HEK293 (cell line): ENCODE measurements around the gene CTSH.

Experiments used
- ATF2 ChIP-seq: fragments of 450-650 bp; formaldehyde crosslinking; IDR thresholded peaks from 2 replicates; pipeline ENCODE4 v1.5.1; 2016; ENCODE audit warnings: missing biosample characterization, missing genetic modification characterization, low read depth
- BCL11A ChIP-seq: fragments of 450-650 bp; formaldehyde crosslinking; IDR thresholded peaks from 2 replicates; pipeline ENCODE4 v1.5.1; 2016; ENCODE audit warnings: low read depth, missing biosample characterization, missing genetic modification characterization
- KLF1 ChIP-seq: fragments of 450-650 bp; formaldehyde crosslinking; IDR thresholded peaks from 2 replicates; pipeline ENCODE4 v1.5.1; 2016; ENCODE audit warnings: missing biosample characterization, missing genetic modification characterization
- KLF8 ChIP-seq: fragments of 450-650 bp; formaldehyde crosslinking; IDR thresholded peaks from 2 replicates; pipeline ENCODE4 v1.5.1; 2016; ENCODE audit warnings: missing biosample characterization, missing genetic modification characterization
- KLF9 ChIP-seq: fragments of 450-650 bp; formaldehyde crosslinking; IDR thresholded peaks from 2 replicates; pipeline ENCODE4 v1.5.1; 2016; ENCODE audit warnings: missing biosample characterization, missing genetic modification characterization, low read depth
- MEIS1 ChIP-seq: sonication (generic); formaldehyde crosslinking; IDR thresholded peaks from 2 replicates; pipeline ENCODE4 v1.8.1; 2022; ENCODE audit warnings: missing genetic modification reagents, mild to moderate bottlenecking, borderline replicate concordance
- RBAK ChIP-seq: fragments of 450-650 bp; formaldehyde crosslinking; IDR thresholded peaks from 2 replicates; pipeline ENCODE4 v1.5.1; 2016; ENCODE audit warnings: missing biosample characterization, missing genetic modification characterization
- SP2 ChIP-seq: fragments of 450-650 bp; formaldehyde crosslinking; IDR thresholded peaks from 2 replicates; pipeline ENCODE4 v1.5.1; 2016; ENCODE audit warnings: missing biosample characterization, missing genetic modification characterization
- SP3 ChIP-seq: fragments of 450-650 bp; formaldehyde crosslinking; IDR thresholded peaks from 2 replicates; pipeline ENCODE4 v1.5.1; 2016; ENCODE audit warnings: missing biosample characterization, missing genetic modification characterization
- TCF7L2 ChIP-seq: IDR thresholded peaks from 2 replicates; pipeline ENCODE4 v1.6.1; 2011; ENCODE audit warnings: low read depth, mild to moderate bottlenecking, inconsistent platforms, low read length, moderate library complexity, borderline replicate concordance
- ZBTB17 ChIP-seq: fragments of 450-650 bp; formaldehyde crosslinking; IDR thresholded peaks from 2 replicates; pipeline ENCODE4 v1.5.1; 2016; ENCODE audit warnings: missing biosample characterization, missing genetic modification characterization
- ZNF121 ChIP-seq: fragments of 450-650 bp; formaldehyde crosslinking; IDR thresholded peaks from 2 replicates; pipeline ENCODE4 v1.5.1; 2016; ENCODE audit warnings: missing biosample characterization, missing genetic modification characterization
- ZNF184 ChIP-seq: fragments of 450-650 bp; IDR thresholded peaks from 2 replicates; pipeline ENCODE4 v1.5.1; 2018; ENCODE audit warnings: missing biosample characterization, mild to moderate bottlenecking, missing genetic modification characterization
- ZNF311 ChIP-seq: fragments of 450-650 bp; formaldehyde crosslinking; IDR thresholded peaks from 2 replicates; pipeline ENCODE4 v1.5.1; 2017; ENCODE audit warnings: missing biosample characterization, missing genetic modification characterization, borderline replicate concordance
- ZNF341 ChIP-seq: fragments of 450-650 bp; formaldehyde crosslinking; IDR thresholded peaks from 2 replicates; pipeline ENCODE4; 2016; ENCODE audit warnings: low read depth, missing biosample characterization, missing genetic modification characterization
- ZNF366 ChIP-seq: fragments of 450-650 bp; formaldehyde crosslinking; conservative IDR thresholded peaks from 2 replicates; pipeline ENCODE4 v1.5.1; 2016; ENCODE audit warnings: missing biosample characterization, missing genetic modification characterization
- ZNF394 ChIP-seq: fragments of 450-650 bp; formaldehyde crosslinking; IDR thresholded peaks from 2 replicates; pipeline ENCODE4 v1.5.1; 2016; ENCODE audit warnings: missing biosample characterization, missing genetic modification characterization, mild to moderate bottlenecking, moderate library complexity, borderline replicate concordance
- ZNF423 ChIP-seq: fragments of 450-650 bp; formaldehyde crosslinking; IDR thresholded peaks from 2 replicates; pipeline ENCODE4 v1.5.1; 2016; ENCODE audit warnings: missing biosample characterization, missing genetic modification characterization
- ZNF433 ChIP-seq: fragments of 450-650 bp; formaldehyde crosslinking; IDR thresholded peaks from 2 replicates; pipeline ENCODE4 v1.5.1; 2016; ENCODE audit warnings: missing biosample characterization, missing genetic modification characterization, low read depth
- ZNF473 ChIP-seq: fragments of 450-650 bp; formaldehyde crosslinking; IDR thresholded peaks from 2 replicates; pipeline ENCODE4 v1.5.1; 2017; ENCODE audit warnings: missing biosample characterization, missing genetic modification characterization
- ZNF549 ChIP-seq: fragments of 450-650 bp; IDR thresholded peaks from 2 replicates; pipeline ENCODE4 v1.5.1; 2018; ENCODE audit warnings: missing biosample characterization, missing genetic modification characterization, mild to moderate bottlenecking, inconsistent platforms, moderate library complexity
- ZNF785 ChIP-seq: fragments of 450-650 bp; formaldehyde crosslinking; IDR thresholded peaks from 2 replicates; pipeline ENCODE4 v1.5.1; 2016; ENCODE audit warnings: missing biosample characterization, missing genetic modification characterization
- ZNF843 ChIP-seq: fragments of 450-650 bp; formaldehyde crosslinking; IDR thresholded peaks from 2 replicates; pipeline ENCODE4 v1.5.1; 2016; ENCODE audit warnings: missing biosample characterization, missing genetic modification characterization
- ZXDB ChIP-seq: fragments of 450-650 bp; formaldehyde crosslinking; IDR thresholded peaks from 2 replicates; pipeline ENCODE4 v1.5.1; 2016; ENCODE audit warnings: missing biosample characterization, missing genetic modification characterization
- TF ChIP-seq, protein P1 (sequence below): fragments of 450-650 bp; formaldehyde crosslinking; IDR thresholded peaks from 2 replicates; pipeline ENCODE4 v1.5.1; 2016; ENCODE audit warnings: missing biosample characterization, missing genetic modification characterization
- TF ChIP-seq, protein P2 (sequence below): fragments of 450-650 bp; formaldehyde crosslinking; conservative IDR thresholded peaks from 2 replicates; pipeline ENCODE4 v1.5.1; 2016; ENCODE audit warnings: low read depth, missing biosample characterization, missing genetic modification characterization
- TF ChIP-seq, protein P3 (sequence below): fragments of 450-650 bp; IDR thresholded peaks from 2 replicates; pipeline ENCODE4 v1.5.1; 2018; ENCODE audit warnings: missing biosample characterization, mild to moderate bottlenecking, missing genetic modification characterization
- TF ChIP-seq, protein P4 (sequence below): fragments of 450-650 bp; formaldehyde crosslinking; IDR thresholded peaks from 2 replicates; pipeline ENCODE4 v1.5.1; 2016; ENCODE audit warnings: missing biosample characterization, missing genetic modification characterization

Gene CTSH

DNA sequence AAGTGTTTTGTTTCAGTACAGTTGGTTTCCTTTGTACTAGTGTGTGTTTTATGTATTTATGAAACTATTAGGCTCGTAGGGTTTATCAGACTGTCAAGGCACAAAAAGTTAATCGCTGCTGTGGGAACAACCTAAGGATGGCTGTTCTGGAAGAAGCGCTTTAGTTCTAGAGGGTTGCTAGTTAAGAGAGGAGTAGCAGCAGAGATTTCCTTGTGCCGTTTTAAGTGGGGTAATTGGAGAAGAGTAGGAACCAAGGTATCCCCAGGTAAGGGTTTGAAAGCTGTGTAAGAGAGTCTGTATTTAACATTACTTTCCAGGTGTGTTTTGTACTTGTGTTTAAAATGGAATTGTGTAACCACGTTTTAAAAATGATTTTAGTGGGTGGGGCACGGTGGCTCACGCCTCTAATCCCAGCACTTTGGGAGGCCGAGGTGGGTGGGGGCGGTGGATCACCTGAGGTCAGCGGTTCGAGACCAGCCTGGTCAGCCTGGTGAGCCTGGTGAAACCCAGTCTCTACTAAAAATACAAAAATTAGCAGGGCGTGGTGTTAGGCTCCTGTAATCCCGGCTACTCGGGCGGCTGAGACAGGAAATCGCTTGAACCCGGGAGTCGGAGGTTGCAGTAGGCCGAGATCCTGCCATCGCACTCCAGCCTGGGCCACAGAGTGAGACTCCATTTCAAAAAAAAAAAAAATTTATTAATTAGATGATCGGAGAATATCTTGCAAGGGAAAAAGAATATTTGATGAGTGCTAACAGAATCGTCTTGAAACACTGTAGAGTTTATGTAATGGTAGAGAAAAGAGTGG, 69.5 kb downstream of the CTSH start (continued):
- TF ChIP-seq ZNF311 (tag by site-specific recombination) = no peak
- TF ChIP-seq, protein P1, sequence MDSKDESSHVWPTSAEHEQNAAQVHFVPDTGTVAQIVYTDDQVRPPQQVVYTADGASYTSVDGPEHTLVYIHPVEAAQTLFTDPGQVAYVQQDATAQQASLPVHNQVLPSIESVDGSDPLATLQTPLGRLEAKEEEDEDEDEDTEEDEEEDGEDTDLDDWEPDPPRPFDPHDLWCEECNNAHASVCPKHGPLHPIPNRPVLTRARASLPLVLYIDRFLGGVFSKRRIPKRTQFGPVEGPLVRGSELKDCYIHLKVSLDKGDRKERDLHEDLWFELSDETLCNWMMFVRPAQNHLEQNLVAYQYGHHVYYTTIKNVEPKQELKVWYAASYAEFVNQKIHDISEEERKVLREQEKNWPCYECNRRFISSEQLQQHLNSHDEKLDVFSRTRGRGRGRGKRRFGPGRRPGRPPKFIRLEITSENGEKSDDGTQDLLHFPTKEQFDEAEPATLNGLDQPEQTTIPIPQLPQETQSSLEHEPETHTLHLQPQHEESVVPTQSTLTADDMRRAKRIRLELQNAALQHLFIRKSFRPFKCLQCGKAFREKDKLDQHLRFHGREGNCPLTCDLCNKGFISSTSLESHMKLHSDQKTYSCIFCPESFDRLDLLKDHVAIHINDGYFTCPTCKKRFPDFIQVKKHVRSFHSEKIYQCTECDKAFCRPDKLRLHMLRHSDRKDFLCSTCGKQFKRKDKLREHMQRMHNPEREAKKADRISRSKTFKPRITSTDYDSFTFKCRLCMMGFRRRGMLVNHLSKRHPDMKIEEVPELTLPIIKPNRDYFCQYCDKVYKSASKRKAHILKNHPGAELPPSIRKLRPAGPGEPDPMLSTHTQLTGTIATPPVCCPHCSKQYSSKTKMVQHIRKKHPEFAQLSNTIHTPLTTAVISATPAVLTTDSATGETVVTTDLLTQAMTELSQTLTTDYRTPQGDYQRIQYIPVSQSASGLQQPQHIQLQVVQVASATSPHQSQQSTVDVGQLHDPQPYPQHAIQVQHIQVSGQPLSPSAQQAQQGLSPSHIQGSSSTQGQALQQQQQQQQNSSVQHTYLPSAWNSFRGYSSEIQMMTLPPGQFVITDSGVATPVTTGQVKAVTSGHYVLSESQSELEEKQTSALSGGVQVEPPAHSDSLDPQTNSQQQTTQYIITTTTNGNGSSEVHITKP (tag by site-specific recombination) = no peak
- peak; percentile 87 for TF ChIP-seq ZNF341 (tag by site-specific recombination)
- no peak for TF ChIP-seq MEIS1
- TF ChIP-seq ZNF423 = no peak; the same call in 1 of the 2 replicates
- TF ChIP-seq SP3 (tag by site-specific recombination) = peak; percentile 29
- TF ChIP-seq KLF1 (tag by site-specific recombination) = peak; percentile 54; the same call in 1 of the 2 replicates
- TF ChIP-seq ZNF433 (tag by site-specific recombination) = no peak
- 0 out of 2 replicates have a peak, but pooled peaks have one; percentile 9 for TF ChIP-seq ZNF843 (tag by site-specific recombination)
- no peak for TF ChIP-seq ZNF184 (tag by site-specific recombination)
- no peak for TF ChIP-seq ZNF473 (tag by site-specific recombination)
- TF ChIP-seq, protein P2, sequence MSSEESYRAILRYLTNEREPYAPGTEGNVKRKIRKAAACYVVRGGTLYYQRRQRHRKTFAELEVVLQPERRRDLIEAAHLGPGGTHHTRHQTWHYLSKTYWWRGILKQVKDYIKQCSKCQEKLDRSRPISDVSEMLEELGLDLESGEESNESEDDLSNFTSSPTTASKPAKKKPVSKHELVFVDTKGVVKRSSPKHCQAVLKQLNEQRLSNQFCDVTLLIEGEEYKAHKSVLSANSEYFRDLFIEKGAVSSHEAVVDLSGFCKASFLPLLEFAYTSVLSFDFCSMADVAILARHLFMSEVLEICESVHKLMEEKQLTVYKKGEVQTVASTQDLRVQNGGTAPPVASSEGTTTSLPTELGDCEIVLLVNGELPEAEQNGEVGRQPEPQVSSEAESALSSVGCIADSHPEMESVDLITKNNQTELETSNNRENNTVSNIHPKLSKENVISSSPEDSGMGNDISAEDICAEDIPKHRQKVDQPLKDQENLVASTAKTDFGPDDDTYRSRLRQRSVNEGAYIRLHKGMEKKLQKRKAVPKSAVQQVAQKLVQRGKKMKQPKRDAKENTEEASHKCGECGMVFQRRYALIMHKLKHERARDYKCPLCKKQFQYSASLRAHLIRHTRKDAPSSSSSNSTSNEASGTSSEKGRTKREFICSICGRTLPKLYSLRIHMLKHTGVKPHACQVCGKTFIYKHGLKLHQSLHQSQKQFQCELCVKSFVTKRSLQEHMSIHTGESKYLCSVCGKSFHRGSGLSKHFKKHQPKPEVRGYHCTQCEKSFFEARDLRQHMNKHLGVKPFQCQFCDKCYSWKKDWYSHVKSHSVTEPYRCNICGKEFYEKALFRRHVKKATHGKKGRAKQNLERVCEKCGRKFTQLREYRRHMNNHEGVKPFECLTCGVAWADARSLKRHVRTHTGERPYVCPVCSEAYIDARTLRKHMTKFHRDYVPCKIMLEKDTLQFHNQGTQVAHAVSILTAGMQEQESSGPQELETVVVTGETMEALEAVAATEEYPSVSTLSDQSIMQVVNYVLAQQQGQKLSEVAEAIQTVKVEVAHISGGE (tag by site-specific recombination) = peak; percentile 22; the same call in 1 of the 2 replicates
- TF ChIP-seq ZBTB17 (tag by site-specific recombination) = peak; percentile 45
- no peak for TF ChIP-seq BCL11A (tag by site-specific recombination)
- TF ChIP-seq ZNF366 (tag by site-specific recombination) = no peak
- TF ChIP-seq, protein P3, sequence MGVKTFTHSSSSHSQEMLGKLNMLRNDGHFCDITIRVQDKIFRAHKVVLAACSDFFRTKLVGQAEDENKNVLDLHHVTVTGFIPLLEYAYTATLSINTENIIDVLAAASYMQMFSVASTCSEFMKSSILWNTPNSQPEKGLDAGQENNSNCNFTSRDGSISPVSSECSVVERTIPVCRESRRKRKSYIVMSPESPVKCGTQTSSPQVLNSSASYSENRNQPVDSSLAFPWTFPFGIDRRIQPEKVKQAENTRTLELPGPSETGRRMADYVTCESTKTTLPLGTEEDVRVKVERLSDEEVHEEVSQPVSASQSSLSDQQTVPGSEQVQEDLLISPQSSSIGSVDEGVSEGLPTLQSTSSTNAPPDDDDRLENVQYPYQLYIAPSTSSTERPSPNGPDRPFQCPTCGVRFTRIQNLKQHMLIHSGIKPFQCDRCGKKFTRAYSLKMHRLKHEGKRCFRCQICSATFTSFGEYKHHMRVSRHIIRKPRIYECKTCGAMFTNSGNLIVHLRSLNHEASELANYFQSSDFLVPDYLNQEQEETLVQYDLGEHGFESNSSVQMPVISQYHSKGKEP (tag by site-specific recombination) = no peak
- TF ChIP-seq, protein P4, sequence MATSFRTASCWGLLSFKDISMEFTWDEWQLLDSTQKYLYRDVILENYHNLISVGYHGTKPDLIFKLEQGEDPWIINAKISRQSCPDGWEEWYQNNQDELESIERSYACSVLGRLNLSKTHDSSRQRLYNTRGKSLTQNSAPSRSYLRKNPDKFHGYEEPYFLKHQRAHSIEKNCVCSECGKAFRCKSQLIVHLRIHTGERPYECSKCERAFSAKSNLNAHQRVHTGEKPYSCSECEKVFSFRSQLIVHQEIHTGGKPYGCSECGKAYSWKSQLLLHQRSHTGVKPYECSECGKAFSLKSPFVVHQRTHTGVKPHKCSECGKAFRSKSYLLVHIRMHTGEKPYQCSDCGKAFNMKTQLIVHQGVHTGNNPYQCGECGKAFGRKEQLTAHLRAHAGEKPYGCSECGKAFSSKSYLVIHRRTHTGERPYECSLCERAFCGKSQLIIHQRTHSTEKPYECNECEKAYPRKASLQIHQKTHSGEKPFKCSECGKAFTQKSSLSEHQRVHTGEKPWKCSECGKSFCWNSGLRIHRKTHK (tag by site-specific recombination) = no peak
- peak; percentile 91 for TF ChIP-seq ZNF121 (tag by site-specific recombination)
- peak; percentile 51; the same call in 1 of the 2 replicates for TF ChIP-seq KLF8
- TF ChIP-seq TCF7L2 = no peak
- no peak for TF ChIP-seq ZNF785 (tag by site-specific recombination)
- TF ChIP-seq RBAK (tag by site-specific recombination) = no peak
- TF ChIP-seq ATF2 (tag by site-specific recombination) = no peak
- TF ChIP-seq ZNF394 (tag by site-specific recombination) = peak; percentile 84
- TF ChIP-seq KLF9 = peak; percentile 52; the same call in 1 of the 2 replicates
- TF ChIP-seq SP2 (tag by site-specific recombination) = 0 out of 2 replicates have a peak, but pooled peaks have one; percentile 7
- no peak for TF ChIP-seq ZXDB (tag by site-specific recombination)
- no peak for TF ChIP-seq ZNF549 (tag by site-specific recombination)
